IMR-90 (cell line): ENCODE results near the gene PTPRCAP.

Experiments
- BHLHE40 ChIP-seq: fragments of 150-350 bp; IDR thresholded peaks from 2 replicates; pipeline ENCODE4 v1.6.1; 2016; ENCODE audit warnings: mild to moderate bottlenecking, low read depth, low read length
- CEBPB ChIP-seq: IDR thresholded peaks from 2 replicates; pipeline ENCODE4 v1.6.1; 2012; ENCODE audit warnings: low read depth, low read length, improper control_type of control experiment
- CHD1 ChIP-seq: IDR thresholded peaks from 2 replicates; pipeline ENCODE4 v1.6.1; 2012; ENCODE audit warnings: low read depth, low read length, improper control_type of control experiment
- CTCF ChIP-seq: conservative IDR thresholded peaks from 2 replicates; pipeline ENCODE4 v1.5.1; 2012; ENCODE audit warnings: mild to moderate bottlenecking, low read depth, low read length, improper control_type of control experiment
- ELK1 ChIP-seq: fragments of 150-350 bp; IDR thresholded peaks from 2 replicates; pipeline ENCODE4 v1.6.1; 2016; ENCODE audit warnings: low read depth, mild to moderate bottlenecking, low read length, moderate library complexity, borderline replicate concordance
- FOS ChIP-seq: fragments of 150-350 bp; IDR thresholded peaks from 2 replicates; pipeline ENCODE4 v1.6.1; 2016; ENCODE audit warnings: low read depth, low read length
- MAFK ChIP-seq: IDR thresholded peaks from 2 replicates; pipeline ENCODE4 v1.6.1; 2012; ENCODE audit warnings: low read depth, low read length, improper control_type of control experiment
- MAZ ChIP-seq: IDR thresholded peaks from 2 replicates; pipeline ENCODE4 v1.6.1; 2012; ENCODE audit warnings: low read depth, mild to moderate bottlenecking, low read length, improper control_type of control experiment, moderate library complexity, borderline replicate concordance
- POLR2A ChIP-seq: IDR thresholded peaks from 2 replicates; pipeline ENCODE4 v1.6.1; 2012; ENCODE audit warnings: mild to moderate bottlenecking, low read depth, low read length
- RAD21 ChIP-seq: IDR thresholded peaks from 2 replicates; pipeline ENCODE4 v1.6.1; 2012; ENCODE audit warnings: low read length, improper control_type of control experiment
- RCOR1 ChIP-seq: IDR thresholded peaks from 2 replicates; pipeline ENCODE4 v1.6.1; 2012; ENCODE audit warnings: mild to moderate bottlenecking, low read length, improper control_type of control experiment; ENCODE audit not compliant: insufficient replicate concordance
- RFX5 ChIP-seq: IDR thresholded peaks from 2 replicates; pipeline ENCODE4 v1.8.0; 2012; ENCODE audit warnings: low read depth, mild to moderate bottlenecking, low read length, moderate library complexity
- SMC3 ChIP-seq: fragments of 150-350 bp; IDR thresholded peaks from 2 replicates; pipeline ENCODE4 v1.6.1; 2016; ENCODE audit warnings: low read depth, mild to moderate bottlenecking, antibody characterized with exemption, low read length, moderate library complexity
- TF ChIP-seq, protein P1 (sequence below): fragments of 150-350 bp; IDR thresholded peaks from 2 replicates; pipeline ENCODE4 v1.6.1; 2017; ENCODE audit warnings: mild to moderate bottlenecking, antibody characterized with exemption, low read length, low read depth

DNA sequence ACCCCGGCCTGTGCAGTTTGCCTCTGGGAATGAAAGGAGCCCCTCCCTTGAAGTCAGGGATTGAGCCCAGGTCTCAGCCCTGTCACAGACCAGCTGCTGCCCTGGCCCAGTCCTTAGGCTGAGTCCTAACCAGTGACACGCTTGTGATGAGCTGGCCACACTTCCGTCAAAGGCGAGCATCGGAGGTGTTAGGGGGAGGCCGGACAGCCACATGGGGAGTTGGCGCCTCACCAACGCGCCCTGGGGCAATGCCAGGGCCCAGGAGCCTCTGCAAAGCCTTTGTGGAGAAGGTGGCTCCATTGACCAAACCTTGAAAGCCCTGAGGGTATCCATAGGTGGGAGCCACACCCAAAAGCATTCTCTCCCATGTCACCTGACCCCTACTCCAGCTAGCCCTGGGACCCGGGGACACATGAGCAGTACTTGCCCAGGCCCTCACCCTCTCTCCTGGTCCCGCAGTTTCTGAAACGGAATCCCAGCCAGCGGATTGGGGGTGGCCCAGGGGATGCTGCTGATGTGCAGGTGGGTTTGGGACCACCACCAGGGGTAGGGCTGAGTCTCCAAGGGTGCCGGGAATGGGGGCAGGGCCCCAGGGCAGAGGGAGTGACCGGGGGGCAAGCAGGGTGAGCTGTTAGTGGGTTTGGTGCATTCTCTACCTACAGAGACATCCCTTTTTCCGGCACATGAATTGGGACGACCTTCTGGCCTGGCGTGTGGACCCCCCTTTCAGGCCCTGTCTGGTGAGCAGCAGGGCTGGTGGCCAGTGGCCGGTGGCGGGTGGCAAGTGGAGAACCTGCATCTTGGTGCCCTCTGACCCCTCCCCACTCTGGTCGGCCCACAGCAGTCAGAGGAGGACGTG lies 3.7 kb downstream of the PTPRCAP start:
- no peak for TF ChIP-seq CTCF
- no peak for TF ChIP-seq RAD21
- TF ChIP-seq, protein P1, sequence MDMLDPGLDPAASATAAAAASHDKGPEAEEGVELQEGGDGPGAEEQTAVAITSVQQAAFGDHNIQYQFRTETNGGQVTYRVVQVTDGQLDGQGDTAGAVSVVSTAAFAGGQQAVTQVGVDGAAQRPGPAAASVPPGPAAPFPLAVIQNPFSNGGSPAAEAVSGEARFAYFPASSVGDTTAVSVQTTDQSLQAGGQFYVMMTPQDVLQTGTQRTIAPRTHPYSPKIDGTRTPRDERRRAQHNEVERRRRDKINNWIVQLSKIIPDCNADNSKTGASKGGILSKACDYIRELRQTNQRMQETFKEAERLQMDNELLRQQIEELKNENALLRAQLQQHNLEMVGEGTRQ: no peak
- TF ChIP-seq POLR2A: no peak
- TF ChIP-seq RCOR1: no peak
- no peak for TF ChIP-seq CHD1
- no peak for TF ChIP-seq MAZ
- no peak for TF ChIP-seq SMC3
- TF ChIP-seq BHLHE40: no peak
- no peak for TF ChIP-seq CEBPB
- no peak for TF ChIP-seq ELK1
- no peak for TF ChIP-seq MAFK
- TF ChIP-seq RFX5: no peak
- TF ChIP-seq FOS: no peak
